Measurements from ENCODE around the gene APOBEC3F. TPM values are rescaled to one million over a fixed set of nuclear protein-coding genes. Genes with fewer than 3 reads are reported as not detected.

APOBEC3F gene
- total RNA-seq, 2 donors from 2014 or later = 16.2 to 24.2 TPM

- peaks cover 2% of the 10 kb centered on the region for H3K36me3 Mint-ChIP-seq (ENCODE audit: low read depth)
- WGBS, 2 experiments (ENCODE audit: insufficient coverage in 1 of 2, insufficient read length in 1 of 2) = 92 to 100% methylated on average over 4 to 5 of the region's 5 CpGs
- H3K9me3 Mint-ChIP-seq = no peaks in the 10 kb centered on the region
- Histone ChIP-seq H3K4me3 (ENCODE audit: low read length) (no peak overlapping the region), H3K36me3 (ENCODE audit: control insufficient read depth, insufficient read depth, low read length) (no peaks in the 10 kb centered on the region), H3K9ac (ENCODE audit: extremely low read depth, low read length, poor library complexity, severe bottlenecking) (no peak overlapping the region), H3K27ac (ENCODE audit: low read depth, low read length) (no peak overlapping the region), H3K27me3 (ENCODE audit: control insufficient read depth, insufficient read depth, low read length, poor library complexity, severe bottlenecking) (no peaks in the 10 kb centered on the region), H3K4me1 (ENCODE audit: control insufficient read depth, insufficient read depth, low read length) (peaks cover 10% of the 10 kb centered on the region), H3K9me3 (ENCODE audit: control insufficient read depth, low read length) (no peaks in the 10 kb centered on the region)
- no peak overlapping the region for H3K4me3 Mint-ChIP-seq
- H3K4me1 Mint-ChIP-seq = peaks cover 11% of the 10 kb centered on the region
- no peak for TF ChIP-seq CTCF (conservative IDR thresholded peaks at IDR 0.05)
- no peak for DNase-seq
- no peak overlapping the region for H3K27ac Mint-ChIP-seq
- H3K27me3 Mint-ChIP-seq (ENCODE audit: insufficient read depth) = peaks cover 5% of the 10 kb centered on the region
Measured at GRCh38 chr22:39088685-39089032, 48.0 kb downstream of the APOBEC3F start.

GRCh38 chr22:39089928-39090327 is 49.3 kb downstream of the APOBEC3F start:
- no peak for DNase-seq
- Mint-ChIP-seq H3K4me1 (peaks cover 13% of the 10 kb centered on the region), H3K4me3 (no peak overlapping the region), H3K27ac (no peak overlapping the region), H3K27me3 (ENCODE audit: insufficient read depth) (peaks cover 5% of the 10 kb centered on the region), H3K36me3 (ENCODE audit: low read depth) (peaks cover 2% of the 10 kb centered on the region), H3K9me3 (no peaks in the 10 kb centered on the region)
- no peak for TF ChIP-seq CTCF (conservative IDR thresholded peaks at IDR 0.05)
- Histone ChIP-seq H3K27me3 (ENCODE audit: control insufficient read depth, insufficient read depth, low read length, poor library complexity, severe bottlenecking) (no peaks in the 10 kb centered on the region), H3K27ac (ENCODE audit: low read depth, low read length) (no peak overlapping the region), H3K4me3 (ENCODE audit: low read length) (no peak overlapping the region), H3K9me3 (ENCODE audit: control insufficient read depth, low read length) (no peaks in the 10 kb centered on the region), H3K9ac (ENCODE audit: extremely low read depth, low read length, poor library complexity, severe bottlenecking) (no peak overlapping the region), H3K36me3 (ENCODE audit: control insufficient read depth, insufficient read depth, low read length) (no peaks in the 10 kb centered on the region), H3K4me1 (ENCODE audit: control insufficient read depth, insufficient read depth, low read length) (peaks cover 10% of the 10 kb centered on the region)
- 89 to 97% methylated on average over 3 to 6 of the region's 6 CpGs for WGBS, 2 experiments (ENCODE audit: insufficient coverage in 1 of 2, insufficient read length in 1 of 2)

- Histone ChIP-seq H3K36me3 (ENCODE audit: control insufficient read depth, insufficient read depth, low read length) (no peaks in the 10 kb centered on the region), H3K9me3 (ENCODE audit: control insufficient read depth, low read length) (no peaks in the 10 kb centered on the region), H3K27me3 (ENCODE audit: control insufficient read depth, insufficient read depth, low read length, poor library complexity, severe bottlenecking) (no peaks in the 10 kb centered on the region), H3K4me1 (ENCODE audit: control insufficient read depth, insufficient read depth, low read length) (peaks cover 10% of the 10 kb centered on the region), H3K9ac (ENCODE audit: extremely low read depth, low read length, poor library complexity, severe bottlenecking) (no peak overlapping the region), H3K4me3 (ENCODE audit: low read length) (no peak overlapping the region), H3K27ac (ENCODE audit: low read depth, low read length) (no peak overlapping the region)
- peaks cover 5% of the 10 kb centered on the region for H3K27me3 Mint-ChIP-seq (ENCODE audit: insufficient read depth)
- WGBS, 2 experiments (ENCODE audit: insufficient coverage in 1 of 2, insufficient read length in 1 of 2) = 91 to 97% methylated on average over 9 to 15 of the region's 15 CpGs
- DNase-seq = no peak
- H3K9me3 Mint-ChIP-seq = no peaks in the 10 kb centered on the region
- H3K36me3 Mint-ChIP-seq (ENCODE audit: low read depth) = peaks cover 2% of the 10 kb centered on the region
- no peak overlapping the region for H3K27ac Mint-ChIP-seq
- no peak overlapping the region for H3K4me3 Mint-ChIP-seq
- no peak for TF ChIP-seq CTCF (conservative IDR thresholded peaks at IDR 0.05)
- peaks cover 15% of the 10 kb centered on the region for H3K4me1 Mint-ChIP-seq
Measured at GRCh38 chr22:39090426-39091064, 49.9 kb downstream of the APOBEC3F start.

Data from endodermal cell (in vitro differentiated cells).